Sigmoid colon (tissue), 4 donors: ENCODE results near the gene ARL17B.
"Not testable (repeated sequence)": the region's sequence is repeated elsewhere in the genome, so short reads cannot be mapped to it uniquely, and the experiment has no call there.

ENCODE experiments used
- CTCF ChIP-seq, 4 experiments: fragments of 450-650 bp in 3 of 4; fragments of 200-600 bp in 1 of 4; IDR thresholded peaks; one replicate each; pipeline ENCODE4 v1.5.1; 2016 to 2019; ENCODE audit warnings: antibody characterized with exemption in 4 of 4, mild to moderate bottlenecking in 3 of 4, moderate library complexity in 2 of 4
- POLR2A ChIP-seq, 2 donors: fragments of 450-650 bp; IDR thresholded peaks; one replicate each; pipeline ENCODE4 v1.6.1; 2016; ENCODE audit warnings: antibody characterized with exemption in 2 of 2, mild to moderate bottlenecking in 2 of 2, moderate library complexity in 2 of 2
- POLR2AphosphoS5 ChIP-seq, 4 donors: sonication (generic); formaldehyde crosslinking; IDR thresholded peaks; one replicate each; pipeline ENCODE4 v1.6.1; 2017; ENCODE audit warnings: antibody characterized with exemption in 4 of 4

- TF ChIP-seq POLR2AphosphoS5, CTCF, POLR2A (IDR thresholded peaks at IDR 0.05): not testable (repeated sequence)
Measured at GRCh38 chr17:46282635-46283034, 78.9 kb downstream of the ARL17B start.
